BE2C (cell line): ENCODE measurements around the gene CEP131.

Experiments used
- DNase-seq: peaks from one replicate; pipeline ENCODE4 v3.0.0-alpha.2; 2020
- H3K27me3 ChIP-seq: fragments of 250-450 bp; sonication (Bioruptor Pico); 2 replicates; pipeline ENCODE4 v1.5.1; 2020; ENCODE audit warnings: mild to moderate bottlenecking
- H3K36me3 ChIP-seq: fragments of 250-450 bp; sonication (Bioruptor Pico); 2 replicates; pipeline ENCODE4 v1.5.1; 2020; ENCODE audit warnings: mild to moderate bottlenecking
- H3K4me1 ChIP-seq: fragments of 250-450 bp; sonication (Bioruptor Pico); 2 replicates; pipeline ENCODE4 v1.5.1; 2020
- H3K4me3 ChIP-seq: 2 replicates; pipeline ENCODE4 v1.5.1; 2011; ENCODE audit warnings: low read depth, low read length
- H3K9me3 ChIP-seq: fragments of 250-450 bp; sonication (Bioruptor Pico); 2 replicates; pipeline ENCODE4 v1.5.1; 2020
- TF ChIP-seq, protein P1 (sequence below): IDR thresholded peaks from 2 replicates; pipeline ENCODE4 v1.5.1; 2012; ENCODE audit warnings: mild to moderate bottlenecking, low read depth, low read length

Gene CEP131

DNA sequence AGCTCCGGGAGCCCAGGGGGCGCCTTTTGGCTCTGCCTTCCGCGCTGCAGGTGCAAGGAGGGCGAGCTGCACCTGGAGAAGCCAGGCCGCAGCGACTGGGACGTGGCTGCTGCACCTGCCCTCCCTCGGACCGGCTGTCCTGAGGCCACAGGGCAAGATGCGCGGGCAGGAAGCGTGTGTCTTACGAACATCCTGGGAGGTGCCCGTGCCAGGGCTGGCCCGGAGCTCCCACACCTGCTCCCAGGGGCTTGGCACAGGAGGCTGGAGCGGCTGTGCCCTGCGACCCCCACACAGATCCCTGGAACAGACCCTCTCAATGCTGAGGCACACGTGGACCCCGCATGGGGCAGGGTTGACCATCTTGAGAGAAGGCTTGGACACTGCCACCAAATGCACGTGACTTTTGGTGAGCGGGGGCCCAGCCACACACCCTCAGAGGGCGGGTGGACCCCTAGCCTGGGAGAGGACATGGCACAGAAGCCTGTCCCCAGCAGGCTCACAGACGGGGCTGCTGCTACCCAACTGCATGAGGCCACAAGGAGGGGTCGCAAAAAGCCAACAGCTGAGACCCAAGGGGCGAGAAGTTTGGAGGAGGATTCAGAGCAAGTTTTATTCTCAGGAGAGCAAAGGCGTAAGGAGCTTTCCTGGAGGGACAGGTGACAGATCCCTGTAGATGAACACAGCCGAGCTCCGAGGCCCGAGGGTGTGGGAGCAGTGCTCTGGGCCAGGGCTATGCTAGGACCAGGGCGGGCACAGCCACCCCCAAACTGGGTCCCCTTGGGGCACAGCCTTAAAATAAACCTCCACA is 27.7 kb upstream of the CEP131 start:
- Histone ChIP-seq H3K27me3 (no peaks in the 10 kb centered on the region), H3K4me3 (no peak overlapping the region), H3K9me3 (no peaks in the 10 kb centered on the region), H3K4me1 (peaks cover 36% of the 10 kb centered on the region), H3K36me3 (no peaks in the 10 kb centered on the region)
- DNase-seq: peak; percentile 12
- TF ChIP-seq, protein P1, sequence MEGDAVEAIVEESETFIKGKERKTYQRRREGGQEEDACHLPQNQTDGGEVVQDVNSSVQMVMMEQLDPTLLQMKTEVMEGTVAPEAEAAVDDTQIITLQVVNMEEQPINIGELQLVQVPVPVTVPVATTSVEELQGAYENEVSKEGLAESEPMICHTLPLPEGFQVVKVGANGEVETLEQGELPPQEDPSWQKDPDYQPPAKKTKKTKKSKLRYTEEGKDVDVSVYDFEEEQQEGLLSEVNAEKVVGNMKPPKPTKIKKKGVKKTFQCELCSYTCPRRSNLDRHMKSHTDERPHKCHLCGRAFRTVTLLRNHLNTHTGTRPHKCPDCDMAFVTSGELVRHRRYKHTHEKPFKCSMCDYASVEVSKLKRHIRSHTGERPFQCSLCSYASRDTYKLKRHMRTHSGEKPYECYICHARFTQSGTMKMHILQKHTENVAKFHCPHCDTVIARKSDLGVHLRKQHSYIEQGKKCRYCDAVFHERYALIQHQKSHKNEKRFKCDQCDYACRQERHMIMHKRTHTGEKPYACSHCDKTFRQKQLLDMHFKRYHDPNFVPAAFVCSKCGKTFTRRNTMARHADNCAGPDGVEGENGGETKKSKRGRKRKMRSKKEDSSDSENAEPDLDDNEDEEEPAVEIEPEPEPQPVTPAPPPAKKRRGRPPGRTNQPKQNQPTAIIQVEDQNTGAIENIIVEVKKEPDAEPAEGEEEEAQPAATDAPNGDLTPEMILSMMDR: no peak

DNA sequence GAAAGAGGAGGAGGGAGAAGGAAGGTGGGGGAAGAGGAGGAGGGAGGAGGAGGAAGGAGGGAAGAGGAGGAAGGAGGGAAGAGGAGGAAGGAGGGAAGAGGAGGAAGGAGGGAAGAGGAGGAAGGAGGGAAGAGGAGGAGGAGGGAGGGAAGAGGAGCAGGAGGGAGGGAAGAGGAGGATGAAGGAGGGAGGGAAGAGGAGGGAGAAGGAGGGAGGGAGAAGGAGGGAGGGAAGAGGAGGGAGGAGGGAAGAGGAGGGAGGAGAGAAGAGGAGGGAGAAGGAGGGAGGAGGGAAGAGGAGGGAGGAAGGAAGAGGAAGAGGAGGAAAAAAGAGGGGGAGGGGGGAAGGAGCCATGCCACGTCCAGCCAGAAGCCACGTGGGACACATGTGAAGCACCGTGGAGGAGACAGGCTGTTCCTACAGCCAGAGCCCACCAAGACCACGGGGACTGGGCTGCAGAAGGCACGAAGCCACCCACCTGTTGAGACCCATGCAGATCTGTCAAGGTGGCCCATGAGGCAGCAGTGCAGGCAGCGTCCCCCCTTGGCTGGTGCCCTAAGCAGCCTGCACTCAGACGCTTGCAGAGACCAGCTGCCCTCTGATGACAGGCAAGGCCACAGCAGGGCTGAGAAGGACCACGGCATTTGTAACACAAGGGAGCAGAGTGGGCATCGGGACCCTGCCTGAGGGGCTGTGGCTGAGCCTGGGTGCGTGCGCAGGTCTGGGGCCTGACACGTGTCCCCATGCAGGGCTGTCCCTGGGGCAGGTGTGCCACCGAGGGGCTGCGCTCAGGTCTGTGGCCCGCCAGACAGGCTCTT is 26.7 kb upstream of the CEP131 start:
- Histone ChIP-seq H3K4me1 (peaks cover 42% of the 10 kb centered on the region), H3K4me3 (no peak overlapping the region), H3K27me3 (no peaks in the 10 kb centered on the region), H3K9me3 (no peaks in the 10 kb centered on the region), H3K36me3 (no peaks in the 10 kb centered on the region)
- peak; percentile 22 for DNase-seq
- TF ChIP-seq, protein P1: no peak

DNA sequence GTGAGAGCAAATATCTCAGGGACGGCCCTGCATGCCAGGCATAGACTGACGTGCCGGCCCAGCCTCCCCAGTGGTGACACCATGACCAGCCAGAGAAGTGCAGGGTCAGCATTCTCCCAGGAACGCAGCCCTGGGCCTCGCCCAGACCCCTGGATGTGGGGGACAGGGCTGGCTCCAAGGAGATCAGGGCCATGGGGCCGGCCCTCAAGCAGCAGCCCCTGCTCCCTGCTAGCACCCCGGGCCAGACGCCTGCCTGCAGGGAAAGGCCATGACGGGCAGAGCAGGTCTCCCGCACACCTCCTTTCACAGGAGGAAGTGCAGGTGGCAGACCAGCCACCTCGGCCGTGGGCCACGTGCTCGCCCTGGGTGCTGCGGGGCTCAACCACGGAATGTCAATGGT is 25.9 kb upstream of the CEP131 start:
- Histone ChIP-seq H3K9me3 (no peaks in the 10 kb centered on the region), H3K27me3 (no peaks in the 10 kb centered on the region), H3K4me3 (no peak overlapping the region), H3K36me3 (no peaks in the 10 kb centered on the region), H3K4me1 (peaks cover 45% of the 10 kb centered on the region)
- peak; percentile 10 for DNase-seq
- TF ChIP-seq, protein P1: no peak

DNA sequence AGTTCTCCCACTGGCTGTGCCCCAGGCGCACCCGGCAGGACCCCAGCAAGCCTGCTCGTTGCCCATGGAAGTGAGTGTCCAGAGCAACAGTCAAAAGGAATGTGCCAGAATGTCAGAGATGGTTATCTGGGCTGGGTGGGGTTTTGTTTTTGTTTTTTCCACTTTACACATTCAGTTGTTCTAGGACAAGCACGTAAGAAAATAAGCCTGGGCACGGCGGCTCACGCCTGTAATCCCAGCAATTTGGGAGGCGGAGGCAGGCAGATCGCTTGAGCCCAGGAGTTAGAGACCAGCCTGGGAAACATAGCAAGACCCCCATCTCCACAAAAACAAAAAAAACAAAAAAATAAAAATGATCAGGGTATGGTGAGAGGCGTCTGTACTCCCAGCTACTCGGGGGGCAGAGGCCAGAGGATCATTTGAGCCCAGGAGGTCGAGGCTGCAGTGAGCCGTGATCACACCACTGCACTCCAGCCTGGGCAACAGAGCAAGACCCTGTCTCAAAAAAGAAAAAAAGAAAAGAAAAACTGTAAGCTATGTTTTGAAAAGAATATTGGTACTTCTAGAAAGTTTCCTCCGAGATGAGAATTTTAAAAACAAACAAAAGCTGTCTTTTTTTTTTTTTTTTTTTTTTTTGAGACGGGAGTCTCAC is 24.7 kb upstream of the CEP131 start:
- Histone ChIP-seq H3K27me3 (no peaks in the 10 kb centered on the region), H3K36me3 (no peaks in the 10 kb centered on the region), H3K9me3 (no peaks in the 10 kb centered on the region), H3K4me3 (no peak overlapping the region), H3K4me1 (peaks cover 37% of the 10 kb centered on the region)
- DNase-seq: peak; percentile 8
- TF ChIP-seq, protein P1: no peak

DNA sequence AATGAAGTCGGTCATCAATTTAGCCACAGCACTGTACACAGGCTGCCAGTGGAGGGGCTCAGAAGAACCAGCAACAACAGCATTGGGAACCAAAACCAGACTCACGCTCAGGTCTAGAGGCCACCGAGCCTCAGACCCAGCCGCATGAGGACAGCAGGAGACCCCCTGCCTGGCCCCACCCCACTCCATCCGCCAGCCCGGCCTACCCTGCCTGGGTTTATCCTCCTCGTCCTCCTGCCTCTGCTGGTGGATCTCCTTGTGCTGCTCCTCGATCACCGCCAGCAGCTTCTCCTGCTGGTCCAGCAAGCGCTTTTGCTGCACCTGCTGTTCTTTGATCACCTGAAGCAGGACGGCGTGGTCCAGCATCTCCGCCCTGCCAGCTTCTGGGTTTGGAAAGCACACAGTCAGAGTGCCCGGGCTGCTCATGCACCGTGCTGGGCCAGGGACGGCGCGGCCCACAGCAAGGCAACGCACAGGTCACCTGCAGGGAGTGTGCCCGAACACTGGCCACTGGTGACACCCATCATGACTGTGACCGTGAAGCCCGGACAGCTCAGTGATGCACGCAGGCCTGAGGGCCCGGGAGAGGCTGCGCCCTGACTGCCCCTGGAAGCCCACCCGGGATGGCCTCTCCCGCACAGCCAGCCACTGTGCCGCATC is 24.0 kb upstream of the CEP131 start:
- Histone ChIP-seq H3K36me3 (peaks cover 3% of the 10 kb centered on the region; the same call in 1 of the 2 replicates), H3K27me3 (no peaks in the 10 kb centered on the region), H3K4me1 (peaks cover 33% of the 10 kb centered on the region), H3K9me3 (no peaks in the 10 kb centered on the region), H3K4me3 (no peak overlapping the region)
- DNase-seq: peak; percentile 19
- TF ChIP-seq, protein P1: no peak
